BLaER1 (cell line): ENCODE measurements around the gene ANKRA2.

Experiments
- H3K27ac ChIP-seq: shearing (Covaris generic); formaldehyde crosslinking; 2 replicates; pipeline ENCODE4 v1.8.1; 2022
- H3K27me3 ChIP-seq: shearing (Covaris generic); formaldehyde crosslinking; 2 replicates; pipeline ENCODE4 v1.8.1; 2022
- H3K36me3 ChIP-seq: shearing (Covaris generic); formaldehyde crosslinking; 2 replicates; pipeline ENCODE4 v1.8.1; 2022
- H3K4me1 ChIP-seq: shearing (Covaris generic); formaldehyde crosslinking; 2 replicates; pipeline ENCODE4 v1.8.1; 2022
- H3K4me2 ChIP-seq: shearing (Covaris generic); formaldehyde crosslinking; 2 replicates; pipeline ENCODE4 v1.8.1; 2022
- H3K4me3 ChIP-seq: shearing (Covaris generic); formaldehyde crosslinking; 2 replicates; pipeline ENCODE4 v1.8.1; 2022
- H3K9ac ChIP-seq: shearing (Covaris generic); formaldehyde crosslinking; 2 replicates; pipeline ENCODE4 v1.8.1; 2022
- H3K9me3 ChIP-seq: shearing (Covaris generic); formaldehyde crosslinking; 2 replicates; pipeline ENCODE4 v1.8.1; 2022
- H4K20me1 ChIP-seq: shearing (Covaris generic); formaldehyde crosslinking; 2 replicates; pipeline ENCODE4 v1.8.1; 2022
- Cebpa-rat ChIP-seq: shearing (Covaris generic); IDR thresholded peaks from 2 replicates; pipeline ENCODE4 v1.8.1; 2022

Gene ANKRA2

DNA sequence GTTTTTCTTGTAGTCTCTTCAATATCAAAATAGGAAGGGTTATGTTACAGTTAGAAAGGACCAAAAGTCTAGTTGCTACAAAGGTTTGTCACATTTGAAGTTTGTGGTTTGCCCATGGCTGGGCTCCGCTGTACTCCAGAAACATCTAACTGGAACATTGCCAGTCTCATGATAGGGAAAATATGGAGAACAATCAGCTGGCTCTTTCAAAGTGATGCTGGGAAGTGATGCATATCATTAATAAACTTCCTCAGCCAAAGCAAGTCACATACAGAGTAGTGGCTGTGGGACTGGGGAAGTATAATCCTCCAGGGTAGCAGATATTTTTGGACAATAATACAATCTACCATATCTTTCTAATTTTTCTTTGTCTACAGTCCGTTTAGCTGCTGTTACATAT lies 58.4 kb downstream of the ANKRA2 start:
- H3K4me1 ChIP-seq: peaks cover 14% of the 10 kb centered on the region
- no peak overlapping the region for H3K9ac ChIP-seq
- peaks cover 56% of the 10 kb centered on the region for H3K36me3 ChIP-seq
- no peak overlapping the region for H3K4me3 ChIP-seq
- no peak for TF ChIP-seq Cebpa-rat
- no peaks in the 10 kb centered on the region for H3K27me3 ChIP-seq
- peaks cover 52% of the 10 kb centered on the region for H4K20me1 ChIP-seq
- no peak overlapping the region for H3K27ac ChIP-seq
- peak overlapping the region; percentile 22 for H3K4me2 ChIP-seq
- H3K9me3 ChIP-seq: no peaks in the 10 kb centered on the region

DNA sequence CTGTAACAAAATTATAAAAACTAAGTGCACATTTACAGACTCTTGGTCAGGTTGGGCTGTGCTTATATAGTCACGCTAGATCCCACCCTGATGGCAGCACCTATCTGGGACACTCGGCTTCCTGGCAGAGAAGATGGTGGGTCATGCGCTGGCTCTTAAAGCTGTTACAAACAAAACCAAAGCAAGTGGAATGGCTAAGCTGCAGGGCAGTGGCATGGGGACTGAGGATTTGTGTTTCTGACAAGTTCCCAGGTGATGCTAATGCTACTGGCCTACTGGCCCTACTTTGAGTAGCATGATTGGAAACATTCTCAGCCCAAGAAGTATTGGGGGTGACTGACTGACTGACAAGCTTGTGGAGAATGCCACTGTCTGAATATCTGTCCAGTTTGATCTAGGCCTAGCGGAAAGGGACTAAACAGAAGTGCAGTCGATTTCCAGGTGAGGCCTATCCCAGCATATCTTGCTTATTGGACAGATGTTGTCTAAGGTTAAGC lies 58.9 kb downstream of the ANKRA2 start:
- H3K4me2 ChIP-seq: peak overlapping the region; percentile 22
- no peak for TF ChIP-seq Cebpa-rat
- H3K27ac ChIP-seq: no peak overlapping the region
- H3K36me3 ChIP-seq: peaks cover 62% of the 10 kb centered on the region
- no peak overlapping the region; the same call in 1 of the 2 replicates for H3K9ac ChIP-seq
- H4K20me1 ChIP-seq: peaks cover 58% of the 10 kb centered on the region
- peaks cover 18% of the 10 kb centered on the region for H3K4me1 ChIP-seq
- no peaks in the 10 kb centered on the region for H3K9me3 ChIP-seq
- no peak overlapping the region for H3K4me3 ChIP-seq
- H3K27me3 ChIP-seq: no peaks in the 10 kb centered on the region
